GM12801 (cell line): ENCODE measurements around the gene GABRB3.

Source experiments
- TF ChIP-seq, protein P1 (sequence below): IDR thresholded peaks from one replicate; pipeline ENCODE4 v1.5.1; 2011; ENCODE audit warnings: control low read depth; ENCODE audit not compliant: insufficient read length; ENCODE audit errors: extremely low read depth

The GABRB3 gene

DNA sequence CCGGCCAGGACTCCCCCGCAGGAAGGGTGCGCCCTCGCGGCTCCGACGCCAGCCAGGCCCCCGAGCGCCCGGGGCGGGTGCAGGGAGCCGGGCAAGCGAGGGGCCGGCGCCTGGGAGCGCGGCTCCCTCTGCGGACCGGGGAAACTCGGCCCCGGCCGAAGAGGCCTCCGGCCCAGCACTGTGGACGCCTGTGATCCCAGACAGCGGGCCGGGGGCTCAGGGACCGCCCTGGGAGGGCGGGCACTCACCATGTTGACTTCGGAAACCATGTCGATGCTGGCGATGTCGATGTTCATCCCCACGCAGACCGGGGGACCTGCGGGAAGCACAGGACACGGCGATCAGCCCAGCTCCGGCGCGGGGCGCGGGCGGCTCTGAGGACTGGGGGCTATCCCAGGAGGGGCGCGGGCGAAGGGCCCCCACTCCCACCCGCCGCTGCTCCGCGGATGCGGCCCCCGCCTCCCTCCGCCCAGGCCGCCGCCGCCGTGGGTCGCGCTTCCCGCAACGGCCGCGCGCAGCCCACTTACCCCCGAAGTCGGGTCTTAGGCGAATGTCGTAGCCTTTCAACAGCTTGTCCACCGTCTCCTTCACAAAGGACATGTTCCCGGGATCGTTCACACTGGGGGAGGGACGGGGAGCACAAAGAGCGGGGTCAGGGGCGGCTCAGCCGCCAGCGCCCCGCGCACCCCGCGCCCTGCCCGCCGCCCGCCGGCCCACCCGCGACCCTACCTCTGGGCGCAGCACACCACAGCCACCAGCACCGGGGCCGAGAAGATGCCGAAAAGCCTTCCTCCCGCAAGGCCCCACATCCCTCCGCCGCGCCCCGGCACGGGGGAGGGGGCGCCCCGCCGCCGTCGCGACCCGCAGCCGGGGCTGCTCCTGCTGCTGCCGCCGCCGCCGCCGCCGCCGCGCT is at the start of gene GABRB3:
Gene GABRB3, minus strand, starts transcription at position 913 of the 913 bp plus-strand sequence.
- TF ChIP-seq, protein P1, sequence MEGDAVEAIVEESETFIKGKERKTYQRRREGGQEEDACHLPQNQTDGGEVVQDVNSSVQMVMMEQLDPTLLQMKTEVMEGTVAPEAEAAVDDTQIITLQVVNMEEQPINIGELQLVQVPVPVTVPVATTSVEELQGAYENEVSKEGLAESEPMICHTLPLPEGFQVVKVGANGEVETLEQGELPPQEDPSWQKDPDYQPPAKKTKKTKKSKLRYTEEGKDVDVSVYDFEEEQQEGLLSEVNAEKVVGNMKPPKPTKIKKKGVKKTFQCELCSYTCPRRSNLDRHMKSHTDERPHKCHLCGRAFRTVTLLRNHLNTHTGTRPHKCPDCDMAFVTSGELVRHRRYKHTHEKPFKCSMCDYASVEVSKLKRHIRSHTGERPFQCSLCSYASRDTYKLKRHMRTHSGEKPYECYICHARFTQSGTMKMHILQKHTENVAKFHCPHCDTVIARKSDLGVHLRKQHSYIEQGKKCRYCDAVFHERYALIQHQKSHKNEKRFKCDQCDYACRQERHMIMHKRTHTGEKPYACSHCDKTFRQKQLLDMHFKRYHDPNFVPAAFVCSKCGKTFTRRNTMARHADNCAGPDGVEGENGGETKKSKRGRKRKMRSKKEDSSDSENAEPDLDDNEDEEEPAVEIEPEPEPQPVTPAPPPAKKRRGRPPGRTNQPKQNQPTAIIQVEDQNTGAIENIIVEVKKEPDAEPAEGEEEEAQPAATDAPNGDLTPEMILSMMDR, result no peak

- TF ChIP-seq, protein P1, result no peak
These were observed 34.9 kb upstream of the GABRB3 start for GRCh38 chr15:26807517-26808427.

DNA sequence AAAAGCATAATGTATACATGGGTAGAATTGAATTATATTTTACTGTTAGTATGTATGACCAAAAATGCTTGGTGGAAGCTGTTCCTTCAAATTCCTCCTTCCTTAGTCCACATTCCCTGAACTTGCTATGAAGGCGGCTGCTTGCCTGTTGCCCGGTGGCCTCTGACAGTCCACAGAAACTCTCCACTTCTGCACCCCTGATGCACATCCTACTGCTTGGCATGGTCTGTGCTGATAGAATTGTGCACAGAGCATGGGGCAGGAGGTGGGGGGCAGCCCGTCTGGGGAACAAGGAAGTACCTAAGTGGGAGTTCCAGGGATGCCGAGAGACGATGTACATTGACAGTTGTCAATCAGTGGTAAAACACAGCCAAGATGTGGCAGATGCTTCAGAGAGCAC is 33.7 kb upstream of the GABRB3 start:
- TF ChIP-seq, protein P1, result no peak

DNA sequence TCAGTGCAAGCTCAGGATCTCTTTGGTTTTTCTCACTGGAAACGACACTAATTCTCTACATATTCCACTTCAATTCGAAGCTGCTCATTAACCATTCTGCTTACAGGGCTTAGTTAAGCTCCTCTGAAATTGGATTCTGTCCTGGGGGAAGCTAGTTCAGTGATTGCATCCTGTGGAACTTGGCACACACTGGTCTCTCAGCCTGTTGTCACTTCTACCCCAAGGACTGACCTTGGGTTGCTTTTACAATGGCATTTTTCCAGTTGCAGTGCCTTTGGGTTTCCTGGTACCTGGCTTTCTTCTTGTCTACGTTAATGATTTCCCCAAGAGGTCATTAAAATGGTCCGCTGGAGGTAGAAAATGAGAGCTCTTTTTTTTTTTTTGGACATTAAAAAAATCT is 33.3 kb upstream of the GABRB3 start:
- TF ChIP-seq, protein P1, result no peak

DNA sequence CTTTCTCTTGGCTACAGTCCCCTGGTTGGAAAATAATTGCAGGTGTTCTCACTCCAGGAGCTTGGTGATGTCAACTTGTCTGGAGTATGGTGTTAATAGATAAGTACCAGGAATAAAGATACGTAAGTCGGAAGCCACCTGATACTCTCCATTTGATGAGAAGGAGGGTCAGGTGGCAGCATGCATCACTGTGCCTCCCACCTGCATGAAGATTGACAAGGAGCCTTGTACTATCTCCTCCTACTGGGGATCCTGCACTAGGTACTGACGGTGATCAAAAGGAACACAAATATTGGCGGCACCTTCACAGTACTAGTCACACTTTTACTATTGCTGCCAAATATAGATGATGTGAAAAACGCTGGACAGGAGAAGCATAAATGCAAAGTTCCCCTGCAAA is 32.6 kb upstream of the GABRB3 start:
- TF ChIP-seq, protein P1, result no peak

DNA sequence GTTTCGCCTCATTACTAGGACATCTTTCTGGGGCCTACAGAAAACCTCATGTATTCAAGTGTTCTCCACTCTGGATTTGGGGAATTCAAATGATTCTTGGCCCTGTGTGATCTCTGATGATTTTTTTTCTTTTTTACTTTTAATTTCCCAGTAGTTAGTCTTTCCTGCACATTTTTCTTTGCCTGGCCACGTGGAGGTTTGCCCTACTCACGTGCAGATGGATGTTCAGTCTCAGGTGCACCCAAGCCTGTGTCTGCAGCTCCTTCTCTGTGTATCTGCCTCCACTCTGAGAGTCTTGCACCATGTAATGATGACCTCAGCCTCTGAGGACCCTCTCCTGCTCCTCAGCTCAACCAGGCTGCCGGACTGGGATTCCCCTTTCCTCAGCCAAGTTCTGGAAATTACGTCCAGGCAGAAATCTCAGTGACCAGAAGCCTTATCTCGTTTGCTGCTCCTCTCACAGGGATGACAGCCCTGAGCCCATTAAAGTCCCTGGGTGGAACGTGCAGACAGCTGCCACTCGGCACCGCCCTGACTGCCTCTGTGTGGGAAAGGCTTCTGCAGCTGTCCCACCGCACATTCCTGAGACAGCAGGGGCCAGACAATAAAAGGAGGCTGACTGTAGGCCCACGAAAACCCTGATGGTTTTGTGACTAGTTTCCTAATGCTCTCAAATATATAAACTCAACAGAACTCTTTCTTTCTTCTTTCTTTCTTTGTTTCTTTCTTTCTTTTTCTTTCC is 31.4 kb upstream of the GABRB3 start:
- TF ChIP-seq, protein P1, result no peak
